G401.6 (cell line): ENCODE data around the gene GATA2.

Experiments used
- FAIRE-seq: peaks from 2 replicates; lab custom pipeline; 2012; peaks lifted over from hg19 to GRCh38; lab: Jason Lieb, UNC

The GATA2 gene

DNA sequence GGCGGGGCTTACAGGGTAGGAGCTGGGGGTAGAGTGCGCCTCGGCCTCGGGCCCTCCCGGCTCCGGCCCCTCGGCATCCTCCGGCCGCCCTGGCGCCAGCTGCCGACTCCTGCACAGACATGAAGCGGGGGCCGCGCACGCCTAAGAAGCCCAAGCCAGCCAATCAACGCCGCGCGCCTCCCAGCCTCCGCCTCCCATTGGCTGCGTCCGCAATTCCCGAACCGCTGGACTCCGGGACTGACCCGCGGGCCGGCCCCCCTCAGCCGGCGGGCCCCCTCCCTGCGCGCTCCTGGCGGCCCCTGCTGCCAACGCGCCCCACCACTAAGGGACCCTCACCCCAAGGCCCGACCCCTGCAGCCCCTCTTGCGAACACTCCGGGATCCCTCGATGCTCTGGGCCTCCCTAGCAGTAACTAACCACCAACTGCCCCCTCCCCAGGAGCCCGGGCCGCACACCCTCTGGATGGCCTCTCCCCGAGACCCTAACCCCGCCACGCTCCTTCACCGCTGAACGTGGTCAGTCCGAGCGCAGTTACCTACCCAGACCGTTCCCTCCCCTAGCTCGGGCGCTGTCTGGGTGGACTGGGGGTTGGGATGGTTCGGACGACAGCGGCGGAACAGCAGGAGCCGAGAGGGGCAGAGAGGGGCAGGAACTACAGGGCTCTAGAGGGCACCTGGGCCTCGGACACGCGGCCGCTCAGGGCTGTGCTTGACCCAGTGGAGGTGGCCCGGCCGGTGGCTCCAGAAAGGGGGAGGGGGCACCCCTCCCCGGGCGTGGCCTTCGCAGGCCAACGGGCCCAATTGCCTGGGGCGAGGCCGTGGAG is 5.0 kb downstream of the GATA2 start:
- FAIRE-seq, result peak; percentile 40

DNA sequence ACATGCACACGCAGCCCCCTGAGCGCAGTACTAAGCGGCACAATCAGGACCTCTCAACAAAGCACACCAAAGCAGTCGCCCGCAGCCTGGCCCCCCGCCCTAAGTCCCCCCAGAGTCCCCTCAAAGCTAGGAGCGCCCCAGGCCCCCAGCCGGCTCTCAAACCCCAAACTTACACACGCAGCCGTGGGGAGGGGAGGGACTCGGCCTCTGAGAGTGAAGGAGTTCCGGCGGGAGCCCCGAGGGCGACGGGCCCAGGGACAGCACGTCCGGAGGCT is 5.5 kb downstream of the GATA2 start:
- FAIRE-seq, result no peak

DNA sequence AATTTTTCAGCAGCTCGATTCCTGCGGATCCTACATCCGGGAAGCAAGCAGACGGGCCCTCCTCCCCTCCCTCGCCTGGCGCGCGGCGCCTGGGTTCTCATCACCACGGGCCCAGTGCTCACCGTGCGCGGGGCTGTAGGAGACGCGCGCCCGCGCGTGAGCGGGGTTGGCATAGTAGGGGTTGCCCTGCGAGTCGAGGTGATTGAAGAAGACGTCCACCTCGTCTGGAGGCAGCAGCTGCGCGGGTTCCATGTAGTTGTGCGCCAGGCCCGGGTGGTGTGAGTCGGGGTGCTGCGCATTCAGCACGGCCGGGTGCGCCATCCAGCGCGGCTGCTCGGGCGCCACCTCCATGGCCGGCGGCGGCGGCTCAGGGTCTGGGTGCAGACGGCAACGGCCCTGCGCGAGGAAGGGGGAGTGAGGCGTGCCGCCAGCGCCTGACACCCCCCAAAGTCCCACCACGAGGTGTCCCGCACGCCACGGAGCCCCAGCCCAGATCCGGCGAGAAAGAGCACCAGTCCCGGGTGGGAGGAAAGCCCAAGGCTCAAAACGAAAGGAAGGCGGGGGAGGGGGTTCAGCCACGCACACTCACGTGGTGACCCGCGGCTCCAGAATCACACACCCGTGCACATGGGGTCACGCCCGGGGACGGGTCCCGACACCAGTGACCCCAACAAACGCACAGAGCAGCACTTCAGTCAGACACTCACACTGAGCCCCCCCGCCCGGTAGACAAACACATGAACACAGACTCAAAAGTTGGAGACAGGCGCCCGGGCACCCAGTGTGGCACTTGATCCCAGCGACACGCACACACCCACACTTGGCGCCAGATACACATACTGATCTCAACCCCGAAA is 6.1 kb downstream of the GATA2 start:
- FAIRE-seq, result no peak

DNA sequence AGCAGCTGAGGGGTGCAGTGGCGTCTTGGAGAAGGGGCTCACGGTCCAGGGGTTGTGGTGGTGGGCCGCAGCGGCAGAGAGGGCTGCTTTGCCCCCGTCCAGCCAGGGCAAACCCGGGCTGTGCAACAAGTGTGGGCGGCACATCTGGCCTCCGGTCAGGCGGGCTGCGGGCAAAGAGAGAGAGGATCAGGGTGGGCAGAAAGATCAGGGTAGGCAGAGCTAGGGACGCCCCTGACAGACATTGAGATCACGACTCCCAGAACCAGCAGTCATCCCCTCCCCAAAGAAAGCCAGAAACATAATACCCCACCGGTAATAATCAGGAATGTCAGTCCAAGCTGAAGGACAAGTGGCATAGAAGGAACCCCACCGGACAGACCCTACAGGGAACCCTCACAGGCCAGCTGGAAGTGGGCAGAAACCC is 6.8 kb downstream of the GATA2 start:
- FAIRE-seq, result no peak

DNA sequence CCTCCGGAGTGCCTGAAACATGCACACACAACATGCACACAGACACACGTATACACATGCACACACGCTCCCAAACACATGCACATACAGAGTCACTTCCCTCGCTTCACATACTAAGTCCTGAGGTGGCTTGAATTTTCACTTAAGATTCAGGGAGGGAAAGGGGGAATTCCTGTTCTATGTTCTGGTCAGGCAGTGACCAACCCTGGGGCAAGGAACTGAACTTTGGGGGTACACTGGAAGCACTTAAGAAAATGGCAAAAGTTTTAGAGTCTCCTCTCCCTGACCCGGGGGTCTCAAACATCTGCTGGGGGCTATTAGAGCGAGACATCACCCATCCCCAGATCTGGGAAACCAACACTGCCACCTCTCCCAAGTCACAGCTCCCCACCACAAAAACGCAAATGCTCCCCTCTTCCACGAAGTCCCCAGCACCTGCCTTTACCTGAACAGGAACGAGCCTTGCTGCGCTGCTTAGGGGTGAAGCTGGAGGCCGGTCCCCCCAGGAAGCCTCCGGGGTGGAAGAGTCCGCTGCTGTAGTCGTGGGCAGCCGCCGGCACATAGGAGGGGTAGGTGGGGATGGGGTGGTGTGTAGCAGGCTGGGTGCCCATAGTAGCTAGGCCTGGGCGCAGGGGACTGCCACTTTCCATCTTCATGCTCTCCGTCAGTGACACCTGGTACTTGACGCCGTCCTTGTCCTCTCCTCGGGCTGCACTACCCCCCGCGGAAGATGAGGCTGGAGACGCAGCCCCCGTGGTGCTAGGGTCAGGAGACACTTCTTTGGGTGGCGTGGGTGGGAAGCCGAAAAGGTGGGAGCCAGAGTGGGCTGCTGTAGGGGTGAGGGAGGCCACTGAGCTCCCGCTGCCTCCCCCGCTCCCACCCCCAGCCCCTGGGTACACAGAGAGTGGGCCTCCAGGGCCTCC is 7.5 kb downstream of the GATA2 start:
- FAIRE-seq, result no peak

DNA sequence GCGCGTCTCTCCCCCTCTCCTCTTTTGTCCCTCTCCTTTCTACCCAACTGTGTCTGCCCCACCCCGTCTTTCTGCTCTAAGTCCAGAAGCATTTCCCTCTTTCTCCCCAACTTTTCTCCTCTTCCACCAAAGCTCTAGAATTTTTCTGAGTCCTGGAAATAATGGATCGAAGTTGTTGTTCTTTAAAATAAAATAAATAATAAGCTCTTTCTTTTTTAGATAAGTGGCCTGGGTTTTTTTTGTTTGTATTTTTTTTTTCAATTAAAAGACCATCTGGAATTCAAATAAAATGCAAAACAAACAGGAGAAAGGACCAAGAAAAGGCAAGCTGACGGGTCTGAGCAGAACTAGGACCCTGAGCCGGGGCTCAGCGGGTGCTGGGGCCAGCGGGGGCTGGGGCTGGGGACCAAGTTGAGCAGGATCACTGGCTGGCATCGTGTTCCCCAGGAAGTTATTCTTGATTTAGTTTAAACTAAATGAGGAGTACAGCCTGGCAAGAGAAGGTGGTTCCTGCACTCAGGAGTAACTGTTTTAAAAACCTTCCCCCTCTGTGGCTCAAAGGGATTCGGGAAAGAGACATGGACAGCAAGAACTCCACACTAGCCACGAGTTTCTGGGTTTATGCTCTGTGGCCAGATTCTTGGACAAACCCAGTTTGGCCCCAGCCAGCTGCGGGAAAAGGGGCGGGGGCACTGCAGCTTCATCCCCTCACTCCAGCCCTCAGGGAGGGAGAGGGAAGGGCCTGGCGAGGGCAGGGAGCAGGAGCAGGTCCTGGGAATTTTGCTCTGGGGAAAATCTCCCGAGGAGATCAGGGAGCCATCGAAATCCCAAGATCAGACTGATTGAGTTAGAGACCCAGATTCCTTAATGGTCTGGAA is 8.4 kb downstream of the GATA2 start:
- no peak for FAIRE-seq

DNA sequence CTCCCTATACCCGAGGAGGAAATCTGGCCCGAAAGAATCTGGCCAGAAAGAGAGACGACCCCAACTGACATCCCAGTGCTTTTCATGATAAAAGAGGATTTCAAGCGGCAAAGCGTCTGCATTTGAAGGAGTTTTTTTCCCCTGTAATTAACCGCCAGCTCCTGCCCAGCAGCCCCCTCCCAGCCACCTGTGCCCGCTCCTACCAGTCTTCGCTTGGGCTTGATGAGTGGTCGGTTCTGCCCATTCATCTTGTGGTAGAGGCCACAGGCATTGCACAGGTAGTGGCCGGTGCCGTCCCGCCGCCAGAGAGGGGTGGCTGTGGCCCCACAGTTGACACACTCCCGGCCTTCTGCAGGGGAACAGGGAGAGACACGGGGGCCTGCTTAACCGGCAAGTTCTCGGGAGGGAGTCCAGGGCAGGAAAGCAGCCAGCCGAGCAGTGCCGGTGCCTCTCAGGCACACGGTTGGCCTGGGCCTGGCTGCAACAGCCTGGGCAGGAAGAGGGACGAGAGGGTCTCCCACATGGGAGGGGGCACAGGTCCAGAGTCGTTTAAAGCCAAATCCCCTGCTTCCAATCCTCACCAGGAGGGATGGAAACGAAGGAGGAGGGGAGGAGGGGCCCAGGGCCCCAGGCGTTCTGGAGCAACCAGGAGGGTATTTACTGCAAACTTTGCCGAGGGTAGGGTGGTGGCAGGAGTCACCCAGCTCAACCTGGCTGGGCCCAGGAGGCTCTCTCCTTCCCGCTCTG is 9.2 kb downstream of the GATA2 start:
- FAIRE-seq, result no peak

DNA sequence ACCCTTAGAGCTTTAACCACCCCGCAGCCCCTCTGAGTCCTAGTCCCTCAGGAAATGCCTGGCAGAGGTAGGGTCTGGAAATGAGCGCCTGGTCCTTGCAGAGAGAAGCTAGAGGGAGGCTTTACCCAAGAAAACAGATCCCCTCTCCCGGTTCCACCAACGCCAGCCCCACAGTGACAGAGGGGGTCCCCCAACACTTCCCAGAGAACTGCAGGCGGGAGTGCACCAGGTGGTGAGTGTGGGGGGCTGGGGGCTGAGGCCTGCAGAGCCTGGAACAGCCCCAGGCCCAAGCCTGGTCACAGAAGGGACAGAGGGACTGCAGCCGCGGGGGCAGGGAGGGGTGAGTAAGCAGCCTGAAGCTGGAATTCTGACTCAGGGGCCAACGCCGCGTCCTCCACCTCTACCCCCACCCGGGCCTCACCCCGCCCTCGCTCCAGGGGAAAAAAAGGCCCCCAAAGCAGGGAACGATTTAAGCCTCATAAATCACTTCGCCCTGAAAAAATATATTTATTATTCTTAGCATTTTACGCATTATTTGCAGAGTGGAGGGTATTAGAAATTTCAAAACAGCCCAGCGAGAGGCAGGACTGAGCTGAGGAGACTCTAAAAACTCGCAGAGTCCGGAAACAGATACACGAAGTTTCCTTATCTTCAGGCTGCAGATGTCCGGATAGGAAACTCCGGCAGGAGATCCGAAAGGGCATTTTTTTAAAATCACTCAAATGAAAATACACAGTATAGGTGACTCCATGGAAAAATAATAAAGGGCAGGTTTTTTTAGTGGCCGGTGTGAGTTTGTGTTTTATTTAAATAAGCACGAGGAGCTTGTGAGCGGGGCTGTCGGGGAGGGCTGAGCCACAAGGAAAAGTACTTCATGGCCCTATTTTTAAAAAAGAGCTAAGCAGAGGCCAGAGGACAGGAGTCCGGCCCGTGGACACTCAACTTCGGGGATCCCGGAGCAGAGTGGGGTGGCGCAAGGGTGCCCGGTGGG is 10.0 kb downstream of the GATA2 start:
- peak; percentile 23 for FAIRE-seq

DNA sequence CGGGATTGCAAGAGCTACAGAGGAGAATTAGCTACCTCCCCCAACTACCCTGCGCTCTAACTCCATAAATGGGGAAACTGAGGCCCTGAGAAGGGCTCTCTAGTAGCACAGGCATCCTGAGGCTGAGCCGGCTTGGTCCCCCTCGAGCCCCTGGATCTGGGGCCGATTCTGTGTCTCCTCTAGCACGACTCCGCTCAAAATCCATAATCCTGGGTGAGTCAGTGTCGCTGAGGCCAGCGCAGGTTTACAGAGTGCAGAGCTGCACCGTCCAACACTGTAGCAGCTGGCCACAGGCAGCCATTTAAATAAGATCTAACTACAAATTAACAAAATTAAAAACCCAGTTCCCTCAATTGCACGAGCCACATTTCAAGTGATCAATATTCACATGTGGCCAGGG is 10.8 kb downstream of the GATA2 start:
- FAIRE-seq, result no peak

DNA sequence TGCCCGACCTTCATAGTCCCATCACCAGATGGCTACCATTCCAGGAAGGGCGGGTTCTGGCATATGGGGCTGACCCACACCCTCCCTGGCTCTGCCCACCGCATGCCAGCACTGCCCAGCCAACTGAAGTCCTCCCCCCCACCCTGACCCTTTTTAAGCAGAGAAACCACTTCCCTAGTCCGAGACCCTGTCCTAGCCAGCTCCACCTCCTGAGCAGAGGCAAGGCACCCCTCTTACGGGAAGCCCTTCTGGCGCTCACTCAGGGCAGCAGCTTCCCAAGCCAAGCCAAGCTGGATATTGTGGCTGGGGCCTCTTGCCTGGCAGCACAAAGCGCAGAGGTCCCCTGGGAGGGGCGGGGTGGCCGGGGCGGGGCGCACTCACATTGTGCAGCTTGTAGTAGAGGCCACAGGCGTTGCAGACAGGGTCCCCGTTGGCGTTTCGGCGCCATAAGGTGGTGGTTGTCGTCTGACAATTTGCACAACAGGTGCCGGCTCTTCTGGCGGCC is 11.5 kb downstream of the GATA2 start:
- FAIRE-seq, result no peak

DNA sequence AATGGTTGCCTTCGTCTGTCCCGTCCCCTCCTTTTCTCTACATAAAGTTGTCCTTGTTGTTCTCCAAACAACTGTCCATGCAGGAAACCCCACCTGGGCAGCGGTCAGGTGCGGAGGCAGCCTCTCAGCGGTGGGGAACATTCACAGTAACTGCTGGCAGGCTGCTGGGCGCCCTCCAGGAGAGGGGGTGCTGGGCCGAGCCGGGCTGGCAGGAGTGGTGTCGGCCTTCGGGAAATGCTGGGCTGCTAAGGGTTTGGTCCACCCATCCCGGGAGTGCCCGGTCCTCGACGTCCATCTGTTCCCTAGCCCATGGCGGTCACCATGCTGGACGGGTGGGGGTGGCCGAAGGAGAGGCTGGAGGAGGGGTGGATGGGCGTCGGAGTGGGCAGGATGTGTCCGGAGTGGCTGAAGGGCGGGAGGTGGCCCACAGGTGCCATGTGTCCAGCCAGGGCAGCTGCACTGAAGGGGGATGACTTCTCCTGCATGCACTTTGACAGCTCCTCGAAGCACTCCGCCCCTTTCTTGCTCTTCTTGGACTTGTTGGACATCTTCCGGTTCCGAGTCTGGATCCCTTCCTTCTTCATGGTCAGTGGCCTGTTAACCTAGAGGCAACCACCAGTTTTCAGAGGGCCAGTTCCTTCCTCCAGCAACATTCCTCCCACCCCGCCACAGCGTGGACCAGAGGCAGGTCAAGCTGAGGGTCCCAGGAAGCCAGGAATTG is 12.1 kb downstream of the GATA2 start:
- no peak for FAIRE-seq

DNA sequence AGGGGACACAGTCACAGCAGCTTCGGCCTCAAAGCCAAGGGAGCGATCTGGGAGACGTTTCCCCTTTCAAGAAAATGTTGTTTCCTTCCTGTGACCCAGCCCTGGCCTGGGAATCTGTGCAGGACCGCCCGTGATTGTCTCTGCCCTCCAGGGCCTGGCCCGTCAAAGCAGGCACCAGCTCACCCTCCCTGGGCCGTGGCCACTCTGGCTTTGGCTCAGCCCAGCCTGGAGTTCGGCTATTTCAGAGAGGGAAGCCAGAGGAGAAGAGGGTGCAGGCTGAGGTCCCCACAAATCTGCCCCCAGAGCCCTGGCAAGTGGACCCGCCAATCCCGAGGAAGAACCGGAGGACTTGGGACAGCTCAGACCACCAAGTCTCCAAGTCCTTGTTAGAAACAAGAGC is 12.7 kb downstream of the GATA2 start:
- FAIRE-seq, result no peak

DNA sequence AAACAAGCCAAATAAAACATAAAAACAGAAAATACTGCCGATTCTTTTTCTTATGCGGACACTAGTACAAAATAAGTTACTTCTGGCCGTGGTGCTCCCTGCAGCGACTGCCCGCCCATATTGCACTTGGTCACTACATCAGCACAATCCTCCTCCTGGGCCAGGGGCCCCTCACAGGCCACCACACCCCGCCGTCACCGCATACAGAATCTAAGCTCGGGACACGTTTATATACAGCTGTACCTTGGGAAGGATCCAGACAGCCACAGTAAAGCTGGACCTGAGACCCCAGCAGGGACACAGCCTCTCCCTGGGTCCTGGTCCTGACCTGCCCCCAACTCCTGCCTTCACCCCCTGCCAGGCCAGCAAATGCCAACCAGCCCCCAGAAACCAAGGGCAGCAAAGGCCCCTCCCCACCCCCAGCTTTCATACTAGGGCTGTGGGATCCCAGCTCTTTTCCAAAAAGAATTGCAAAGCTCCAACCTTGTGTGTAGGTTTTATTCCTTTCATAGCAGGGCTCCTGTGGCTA is 13.4 kb downstream of the GATA2 start:
- no peak for FAIRE-seq

DNA sequence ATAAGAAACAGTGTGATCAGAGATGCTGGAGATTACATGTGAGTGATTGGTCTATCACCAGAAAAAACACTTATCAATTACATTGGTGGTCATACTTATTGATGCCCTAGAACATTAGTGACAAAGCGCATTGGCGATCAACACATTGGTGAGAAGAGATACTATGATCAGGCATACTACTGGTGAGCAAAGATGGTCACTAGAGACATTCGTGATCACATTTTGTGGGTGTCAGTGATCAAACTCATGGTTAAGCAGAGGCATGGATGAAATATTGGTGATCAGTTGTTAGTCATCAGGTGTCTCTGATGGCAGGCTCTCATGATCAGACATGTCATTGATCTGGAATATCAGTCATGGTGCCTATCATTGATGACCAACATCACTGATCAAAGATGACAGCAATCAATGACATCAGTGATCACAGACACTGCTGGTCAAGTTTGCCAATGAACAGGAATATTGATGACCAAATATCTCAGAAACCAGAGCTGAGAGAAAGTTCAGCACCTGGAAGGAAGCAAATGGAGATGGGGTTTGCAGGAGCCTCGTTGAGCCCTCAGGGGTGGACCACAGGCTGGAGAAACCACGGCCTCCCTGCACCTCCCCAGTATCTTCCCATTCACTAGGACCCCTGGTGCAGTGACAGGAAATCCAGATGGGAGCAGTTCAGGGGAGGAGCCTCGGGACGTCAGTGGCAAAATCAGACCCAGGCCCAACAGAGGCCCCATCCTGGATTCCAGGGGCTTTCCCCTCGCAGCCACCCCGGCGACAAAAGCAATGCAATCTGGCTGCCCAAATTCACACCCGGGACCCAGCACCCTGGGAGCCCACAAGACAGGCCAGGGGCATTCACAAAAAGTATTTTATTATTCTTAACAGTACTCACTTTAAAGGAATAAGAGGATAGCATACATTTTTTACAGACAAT is 14.2 kb downstream of the GATA2 start:
- no peak for FAIRE-seq

DNA sequence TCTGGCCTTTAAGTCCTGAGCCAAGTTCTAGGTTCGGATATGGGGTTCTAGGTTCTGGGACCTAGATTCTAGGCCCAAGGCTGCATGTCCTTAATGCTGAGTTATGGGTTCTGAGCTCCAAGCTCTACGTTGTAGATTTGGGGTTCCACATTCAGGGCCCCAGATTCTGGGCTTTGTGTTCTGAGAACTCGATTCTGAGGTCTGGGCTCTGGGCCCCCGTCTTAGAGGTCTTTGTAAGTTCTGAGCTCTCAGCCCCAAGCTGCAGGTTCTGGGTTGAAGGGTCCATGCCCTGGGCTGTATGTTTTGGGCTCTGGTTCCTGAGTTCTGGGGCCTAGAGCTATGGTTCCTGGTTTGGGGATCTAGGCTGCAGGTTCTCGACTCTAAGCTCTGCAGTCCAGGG is 16.3 kb downstream of the GATA2 start:
- no peak for FAIRE-seq

DNA sequence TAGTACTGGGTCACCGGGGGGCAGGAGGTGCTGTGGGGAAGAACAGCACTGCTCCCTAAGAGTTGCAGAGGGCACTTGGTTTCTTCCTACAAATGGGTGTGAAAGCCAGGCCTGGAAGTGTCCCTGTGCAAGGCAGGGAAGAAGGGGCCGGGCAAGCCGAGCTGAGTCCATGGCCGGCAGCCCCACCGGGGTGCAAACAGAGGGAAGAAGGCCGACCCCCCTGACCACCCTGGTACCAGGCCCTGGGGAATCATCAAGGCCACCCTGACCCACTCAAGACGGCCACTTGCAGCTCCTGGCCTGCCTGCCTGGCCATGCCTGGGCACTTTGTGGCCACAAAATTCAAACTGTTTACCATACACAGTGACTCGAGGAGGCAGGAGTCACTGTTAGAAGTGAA is 17.6 kb downstream of the GATA2 start:
- FAIRE-seq, result no peak

DNA sequence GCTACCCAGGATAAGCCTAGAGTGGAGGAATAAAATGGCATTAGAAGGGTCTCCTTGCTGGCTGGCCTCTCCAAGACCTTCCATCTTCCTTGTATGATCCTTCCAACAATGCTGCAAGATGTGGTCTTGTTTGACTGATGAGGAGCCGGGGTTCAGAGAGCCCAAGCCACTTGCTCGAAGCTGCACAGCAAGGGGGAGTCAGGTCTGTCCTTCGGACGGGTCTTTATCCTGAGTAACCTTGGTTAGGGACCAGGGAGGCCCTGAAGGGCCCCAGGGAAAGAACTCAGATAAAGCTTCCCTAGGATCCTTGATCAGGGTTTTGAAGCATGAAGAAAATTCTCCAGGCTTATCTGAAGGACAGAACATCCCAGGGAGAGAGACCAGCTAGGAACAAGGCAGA is 19.3 kb downstream of the GATA2 start:
- FAIRE-seq, result no peak

DNA sequence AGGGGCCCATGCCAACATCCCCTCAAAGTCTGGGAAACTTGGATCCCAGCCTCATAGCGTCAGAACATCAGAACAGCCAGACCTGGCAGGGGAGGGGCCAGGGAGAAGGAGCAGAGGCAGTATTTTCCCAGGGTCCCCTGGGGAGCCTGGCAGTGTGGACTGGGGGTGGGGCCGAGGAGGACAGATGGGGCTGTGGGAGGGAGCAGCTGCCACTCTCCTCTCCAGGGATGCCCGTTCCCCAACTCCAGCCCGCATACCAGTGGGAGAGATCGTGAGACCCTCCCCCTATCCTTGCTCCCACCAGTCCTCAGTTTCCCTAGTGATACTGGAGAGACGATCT is 19.9 kb downstream of the GATA2 start:
- FAIRE-seq, result no peak
